SHP77 (cell line): Measurements from ENCODE around the gene WWP2.
"Not testable (repeated sequence)": the region's sequence is repeated elsewhere in the genome, so short reads cannot be mapped to it uniquely, and the experiment has no call there.

Experiments
- DNase-seq, 2 experiments: peaks; one replicate each; lab custom pipeline; 2025; lab: John Stamatoyannopoulos, UW

The WWP2 gene

GRCh38 chr16:69745959-69746358, 16.2 kb upstream of the WWP2 start:
- DNase-seq = no peak

- DNase-seq = no peak
These were observed 15.0 kb upstream of the WWP2 start for GRCh38 chr16:69747115-69747514.

GRCh38 chr16:69748694-69749345, 13.3 kb upstream of the WWP2 start:
- no peak for DNase-seq

- no peak for DNase-seq
These were observed 8.0 kb upstream of the WWP2 start for GRCh38 chr16:69754143-69754468.

GRCh38 chr16:69754469-69755310, 7.4 kb upstream of the WWP2 start, which contains the start of gene NOB1:
TSS of gene NOB1 (minus strand) at chr16:69754926. CDS start at chr16:69754910, 16 bp downstream.
- DNase-seq = peak; percentile 96 to 99

- no peak for DNase-seq
These were observed 5.4 kb upstream of the WWP2 start for GRCh38 chr16:69756705-69757104.

GRCh38 chr16:69757375-69757774, 4.8 kb upstream of the WWP2 start:
- DNase-seq = not testable (repeated sequence)

GRCh38 chr16:69762814-69763598, 874 bp downstream of the WWP2 start:
- no peak for DNase-seq

- DNase-seq = no peak
These were observed 1.4 kb downstream of the WWP2 start for GRCh38 chr16:69763599-69763942.

- DNase-seq = no peak
These were observed 5.5 kb downstream of the WWP2 start for GRCh38 chr16:69767459-69768229.

GRCh38 chr16:69768666-69769065, 6.5 kb downstream of the WWP2 start:
- DNase-seq = no peak

- DNase-seq = no peak
These were observed 7.3 kb downstream of the WWP2 start for GRCh38 chr16:69769404-69769803.

- no peak for DNase-seq
These were observed 9.5 kb downstream of the WWP2 start for GRCh38 chr16:69771651-69771967.

GRCh38 chr16:69773260-69773947, 11.3 kb downstream of the WWP2 start:
- DNase-seq = no peak

- DNase-seq = no peak
These were observed 13.4 kb downstream of the WWP2 start for GRCh38 chr16:69775563-69775962.

- no peak for DNase-seq
These were observed 17.6 kb downstream of the WWP2 start for GRCh38 chr16:69779724-69780123.

GRCh38 chr16:69781118-69781517, 19.0 kb downstream of the WWP2 start:
- no peak for DNase-seq

- DNase-seq = no peak
These were observed 22.5 kb downstream of the WWP2 start for GRCh38 chr16:69784586-69784985.

- no peak for DNase-seq
These were observed 25.8 kb downstream of the WWP2 start for GRCh38 chr16:69787883-69788282.

- DNase-seq = not testable (repeated sequence)
These were observed 29.3 kb downstream of the WWP2 start for GRCh38 chr16:69791391-69791847.

GRCh38 chr16:69793526-69793925, 31.4 kb downstream of the WWP2 start:
- no peak for DNase-seq

GRCh38 chr16:69794486-69794885, 32.4 kb downstream of the WWP2 start:
- DNase-seq = no peak
